CD4-positive, alpha-beta T cell treated with Interleukin-17A for 4 hours (primary cell): ENCODE results near the gene DNAAF8.

Experiments
- DNase-seq: peaks from one replicate; pipeline ENCODE4 v3.0.0-alpha.2; 2020; ENCODE audit warnings: mixed read lengths

The DNAAF8 gene

DNA sequence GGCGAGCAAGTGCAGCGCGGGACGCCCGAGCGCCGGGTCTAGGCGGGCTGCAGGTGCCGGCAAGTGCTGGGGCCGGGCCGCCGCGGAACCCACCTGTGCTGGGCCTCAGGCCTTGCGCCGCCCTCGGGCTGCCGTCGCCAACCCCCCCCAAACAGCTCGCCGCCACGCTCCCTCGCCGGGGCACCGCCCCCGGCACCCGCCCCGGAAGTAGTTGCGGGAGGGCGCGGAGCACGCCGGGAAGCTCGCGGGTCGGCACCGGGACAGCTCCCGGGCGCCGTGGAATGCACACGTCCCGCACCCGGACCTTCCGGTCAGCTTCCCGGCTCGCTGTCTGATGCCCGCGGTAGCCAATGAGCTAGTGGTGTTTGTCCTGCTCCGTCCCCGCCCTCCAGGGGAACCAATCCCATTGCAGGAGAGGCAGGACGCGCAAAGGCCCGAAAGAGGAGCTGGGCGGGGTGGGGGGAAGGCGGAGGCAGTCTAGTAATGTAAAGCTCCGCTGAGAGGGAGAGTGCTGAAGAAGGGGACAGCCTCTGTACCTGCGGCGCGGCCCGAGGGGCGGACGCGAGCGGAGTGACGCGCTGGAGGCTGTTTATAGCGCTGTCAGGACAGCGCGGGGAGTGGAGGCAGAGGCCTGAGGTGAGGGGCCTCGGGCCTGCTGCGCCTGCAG, at the start of gene DNAAF8, which contains the start of gene ANKS3:
Gene DNAAF8 (plus strand): TSS at position 475 of the 667 bp plus-strand sequence. CDS start 1,978 bp downstream, outside the sequence.
Gene ANKS3 (minus strand): TSS at position 209 of the 667 bp plus-strand sequence. CDS start 4,122 bp downstream, outside the sequence.
- peak; percentile 84 for DNase-seq

DNA sequence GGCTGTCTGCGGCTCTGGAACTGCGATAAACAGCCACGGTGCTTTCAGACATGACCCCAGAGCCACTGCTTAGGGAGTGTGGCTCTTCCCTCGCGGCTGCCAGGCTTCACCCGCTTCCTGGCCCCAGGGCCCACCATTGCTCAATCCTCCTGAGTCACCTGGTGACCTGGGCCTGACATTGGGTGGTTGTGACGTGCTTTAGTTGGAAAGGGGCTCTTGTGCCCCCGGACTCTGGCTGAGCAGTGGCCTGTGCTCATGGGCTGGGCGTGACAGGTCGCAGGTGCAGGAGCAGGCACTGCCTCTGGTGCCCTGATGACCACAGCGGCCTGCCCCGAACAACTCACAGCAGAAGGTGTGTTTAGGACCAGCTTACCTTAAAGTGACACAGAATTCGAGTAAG, 49.6 kb upstream of the DNAAF8 start:
- peak; percentile 0 for DNase-seq

GRCh38 chr16:4685292-4685691, 49.0 kb upstream of the DNAAF8 start:
- peak; percentile 1 for DNase-seq

DNA sequence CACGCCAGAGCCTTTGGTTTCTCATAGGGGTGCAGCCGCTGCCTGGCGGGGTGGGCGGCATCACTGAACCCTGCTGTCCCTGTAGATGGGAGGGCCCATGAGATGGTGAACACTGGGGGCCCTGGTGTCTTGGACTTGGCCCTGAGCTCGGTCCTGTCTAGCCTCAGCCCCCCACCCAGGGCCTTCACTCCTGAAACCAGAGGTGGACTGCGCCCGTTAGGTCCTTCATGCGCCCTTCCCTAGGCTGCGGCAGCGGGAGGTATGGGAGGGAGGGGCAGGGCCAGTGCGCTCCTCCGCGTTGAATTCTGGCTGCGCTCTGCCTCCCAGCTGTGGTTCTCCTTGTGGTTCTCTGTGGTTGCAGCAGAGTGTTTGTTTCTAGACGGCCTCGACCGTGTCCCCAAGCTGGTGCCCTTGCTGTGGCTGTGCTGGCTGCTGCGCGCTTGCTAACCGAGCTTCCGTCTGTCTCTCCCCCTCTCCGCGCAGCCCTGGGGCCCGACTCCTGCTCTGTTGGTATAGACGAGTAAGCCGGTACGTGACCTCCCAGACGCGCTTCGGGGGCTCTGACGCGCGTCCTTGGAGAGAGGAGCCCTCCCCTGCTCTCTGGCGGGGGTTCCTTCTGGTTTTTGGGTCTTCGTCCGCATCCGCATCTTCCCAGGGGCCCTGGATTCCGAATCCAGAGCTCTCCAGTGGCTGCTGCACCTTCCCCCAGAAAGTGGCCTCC, 48.4 kb upstream of the DNAAF8 start:
- peak; percentile 1 for DNase-seq

GRCh38 chr16:4686497-4687210, 47.7 kb upstream of the DNAAF8 start:
- peak; percentile 1 for DNase-seq

DNA sequence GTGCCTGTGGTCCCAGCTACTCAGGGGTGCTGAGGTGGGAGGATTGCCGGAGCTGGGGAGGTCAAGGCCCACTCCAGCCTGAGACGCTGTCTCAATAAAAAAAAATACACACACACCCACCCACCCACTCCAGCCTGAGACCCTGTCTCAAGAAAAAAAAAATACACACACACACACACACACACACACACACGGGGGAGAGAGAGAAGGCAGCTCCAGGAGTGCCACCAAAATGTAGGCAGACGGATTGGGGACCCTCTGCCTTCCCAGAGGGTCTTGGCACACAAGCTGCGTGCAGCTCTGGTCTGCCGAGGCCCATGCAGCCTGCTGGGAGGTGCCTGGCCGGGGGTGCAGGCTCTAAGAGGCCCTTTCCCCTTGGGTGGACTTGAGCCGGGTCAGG, 46.9 kb upstream of the DNAAF8 start:
- no peak for DNase-seq

GRCh38 chr16:4687946-4688673, 46.2 kb upstream of the DNAAF8 start:
- peak; percentile 1 for DNase-seq

- DNase-seq: no peak
Measured at GRCh38 chr16:4688674-4689045, 45.7 kb upstream of the DNAAF8 start.

GRCh38 chr16:4689091-4689671, 45.2 kb upstream of the DNAAF8 start:
- no peak for DNase-seq

DNA sequence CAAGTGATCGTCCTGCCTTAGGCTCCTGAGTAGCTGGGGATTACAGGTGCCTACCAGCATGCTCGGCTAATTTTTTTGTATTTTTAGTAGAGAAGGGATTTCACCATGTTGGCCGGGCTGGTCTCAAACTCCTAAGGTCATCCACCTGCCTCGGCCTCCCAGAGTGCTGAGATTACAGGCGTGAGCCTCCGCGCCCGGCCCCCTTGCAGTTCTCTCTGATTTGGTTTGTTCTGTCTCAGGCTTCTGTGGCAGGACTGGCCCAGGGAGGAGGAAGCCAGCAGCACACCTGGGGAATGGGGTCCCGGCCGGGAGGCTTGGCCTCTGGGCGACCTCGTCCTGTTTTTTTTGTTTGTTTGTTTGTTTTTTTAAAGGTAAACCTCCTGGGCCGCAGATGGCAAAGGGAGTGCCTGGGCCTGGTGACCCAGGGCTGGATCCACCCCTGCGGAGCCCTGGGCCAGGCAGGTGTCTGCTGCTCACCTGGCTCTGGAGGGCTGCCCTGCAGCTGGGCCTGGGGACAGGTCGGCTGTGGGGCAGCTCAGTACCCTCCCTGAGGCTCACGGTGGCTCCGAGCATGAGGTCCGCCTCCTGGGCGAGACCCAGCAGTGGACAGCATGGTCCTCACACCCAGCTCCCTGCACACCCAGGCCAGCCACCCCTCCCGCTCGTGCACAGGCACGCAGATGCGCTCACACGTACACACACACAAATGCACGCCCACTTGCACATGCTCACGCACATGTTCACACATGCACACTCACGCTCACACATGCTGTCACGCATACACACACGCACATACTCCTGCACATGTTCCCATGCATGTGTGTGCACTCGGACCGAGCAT, 44.3 kb upstream of the DNAAF8 start:
- no peak for DNase-seq

DNA sequence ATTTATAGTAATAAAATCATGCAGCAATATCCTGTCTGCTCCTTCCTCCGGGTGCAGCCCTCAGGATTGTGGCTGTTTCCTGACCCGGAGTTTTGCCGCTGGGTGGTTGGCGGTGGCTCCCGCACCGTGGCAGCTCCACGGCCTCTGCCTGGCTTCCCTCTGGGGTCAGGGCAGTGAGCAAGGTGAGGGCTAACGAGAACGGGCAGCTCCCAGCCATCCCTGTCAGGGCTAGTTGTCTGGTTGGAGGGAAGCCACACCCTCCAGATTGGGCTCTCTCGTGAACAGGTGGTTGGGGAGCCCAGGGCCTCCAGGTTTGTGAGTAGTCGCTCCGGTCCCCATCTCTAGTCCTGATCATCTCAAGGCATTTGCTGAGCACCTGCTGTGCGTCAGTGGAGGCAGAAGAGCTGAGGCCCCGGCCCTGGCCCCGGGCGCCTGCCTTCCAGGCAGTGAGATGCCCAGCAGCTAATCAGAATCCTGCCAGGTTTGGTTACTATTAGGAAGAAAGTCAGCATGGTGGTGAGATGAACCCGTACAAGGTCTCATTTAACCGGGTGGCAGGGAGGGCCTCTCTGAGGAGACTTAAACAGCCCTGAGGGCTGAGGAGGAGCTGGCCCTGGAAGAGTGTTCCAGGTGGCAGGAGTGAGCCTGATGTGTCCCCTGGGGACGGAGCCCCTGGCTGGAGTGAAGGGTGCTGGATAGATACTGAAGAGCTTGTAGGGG, 43.2 kb upstream of the DNAAF8 start:
- DNase-seq: no peak

- DNase-seq: no peak
Measured at GRCh38 chr16:4691666-4692412, 42.5 kb upstream of the DNAAF8 start.

DNA sequence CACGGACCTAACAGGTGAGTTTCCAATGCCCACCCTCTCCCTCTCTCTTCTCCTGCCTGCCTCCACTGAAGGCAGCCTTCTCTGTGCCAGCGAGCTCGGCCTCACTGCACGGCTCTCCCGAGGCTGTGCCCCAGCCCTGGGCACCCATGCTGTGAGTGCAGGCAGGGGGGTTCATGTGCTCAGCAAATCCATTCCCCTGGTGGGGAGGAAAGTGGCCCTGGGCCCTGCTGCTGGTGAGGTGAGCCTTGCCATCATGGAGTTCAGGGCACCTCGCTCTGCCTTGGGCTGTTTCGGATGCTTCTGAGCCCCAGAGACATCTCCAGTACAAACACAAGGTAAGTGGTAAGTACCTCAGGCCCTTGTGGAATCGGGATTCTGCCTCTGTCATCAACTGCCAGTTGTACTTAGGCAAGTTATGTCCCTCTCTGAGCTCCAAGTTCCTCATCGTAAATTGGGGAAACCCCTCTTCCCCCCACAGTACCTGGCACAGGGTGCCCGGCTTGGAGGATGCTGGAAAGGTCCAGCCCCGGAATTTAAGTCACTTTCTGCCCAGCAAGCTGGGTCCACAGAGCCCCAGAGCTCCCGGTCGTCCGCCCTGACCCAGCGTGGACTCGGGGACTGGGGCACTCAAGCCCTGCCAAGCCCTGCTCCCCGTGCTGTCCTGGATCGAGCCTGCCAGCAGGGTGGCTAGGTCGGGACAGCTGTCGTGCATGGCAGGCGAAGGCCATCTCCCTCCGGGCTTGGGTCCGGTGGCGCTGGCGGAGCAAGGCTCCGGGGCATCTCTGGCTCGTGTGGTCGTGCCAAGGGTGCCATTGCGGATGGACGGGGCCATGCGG, 41.7 kb upstream of the DNAAF8 start:
- no peak for DNase-seq

DNA sequence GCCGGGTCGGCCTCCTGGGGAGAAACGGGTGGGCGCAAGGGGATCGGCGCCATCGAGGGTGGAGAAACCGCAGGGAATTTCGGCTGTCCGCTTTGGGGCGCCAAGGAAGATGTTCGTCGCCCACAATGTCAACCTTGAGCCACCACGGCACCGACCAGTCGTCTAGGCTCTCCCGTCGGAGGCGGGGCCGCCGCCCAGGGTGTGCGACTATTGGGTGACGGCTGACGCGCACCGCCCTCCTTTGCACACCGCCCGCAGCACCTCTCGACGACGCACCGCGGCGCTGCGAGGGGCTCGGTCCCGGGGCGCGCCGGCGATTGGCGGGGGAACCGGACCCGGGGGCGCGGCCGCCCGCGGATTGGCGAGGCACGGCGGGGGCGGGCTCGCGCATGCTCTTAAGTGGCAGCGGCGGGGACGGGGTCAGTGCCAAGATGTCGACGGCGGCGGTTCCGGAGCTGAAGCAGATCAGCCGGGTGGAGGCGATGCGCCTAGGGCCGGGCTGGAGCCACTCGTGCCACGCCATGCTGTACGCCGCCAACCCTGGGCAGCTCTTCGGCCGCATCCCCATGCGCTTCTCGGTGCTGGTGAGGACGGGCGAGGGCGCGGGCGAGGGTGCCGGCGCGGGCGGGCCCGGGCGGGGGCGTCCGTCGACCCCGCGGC, 40.9 kb upstream of the DNAAF8 start, which contains the start of gene NUDT16L1:
Gene NUDT16L1 (plus strand): TSS at position 267 of the 660 bp plus-strand sequence. CDS start 165 bp downstream, at position 432.
- DNase-seq: peak; percentile 98

DNA sequence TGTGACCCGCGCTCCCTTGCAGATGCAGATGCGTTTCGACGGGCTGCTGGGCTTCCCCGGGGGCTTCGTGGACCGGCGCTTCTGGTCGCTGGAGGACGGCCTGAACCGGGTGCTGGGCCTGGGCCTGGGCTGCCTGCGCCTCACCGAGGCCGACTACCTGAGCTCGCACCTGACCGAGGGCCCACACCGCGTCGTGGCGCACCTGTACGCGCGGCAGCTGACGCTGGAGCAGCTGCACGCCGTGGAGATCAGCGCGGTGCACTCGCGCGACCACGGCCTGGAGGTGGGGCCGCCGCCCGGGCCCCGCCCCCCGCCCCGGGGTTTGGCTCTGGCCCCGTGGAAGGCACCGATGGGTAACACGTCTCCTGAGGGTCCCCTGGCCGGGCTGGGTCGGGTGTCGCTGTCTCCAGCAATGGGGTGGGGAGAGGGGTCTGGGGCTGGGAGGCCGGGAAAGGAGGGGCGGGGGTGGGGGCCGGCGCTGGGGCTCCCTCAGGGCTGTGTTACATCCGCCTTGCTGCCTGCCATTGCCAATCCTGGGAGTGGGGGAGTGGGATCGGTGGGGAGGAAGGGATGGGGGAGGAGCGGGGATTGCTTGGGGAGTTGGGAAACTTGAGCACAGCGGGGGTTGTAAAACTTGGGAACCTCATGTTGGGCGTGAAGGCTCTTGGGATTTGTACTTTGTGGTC, 40.2 kb upstream of the DNAAF8 start:
- peak; percentile 72 for DNase-seq

GRCh38 chr16:4694642-4695451, 39.5 kb upstream of the DNAAF8 start:
- no peak for DNase-seq
